ENCODE results near the gene PRR14L. TPM values are rescaled to one million over a fixed set of nuclear protein-coding genes. Genes with fewer than 3 reads are reported as not detected.
A peak's percentile ranks its signal among the peaks of the same experiment; 100 is the strongest.

The PRR14L gene
- total and polyA plus RNA-seq, 2 of the 13 experiments (the other 11 are each of a cell fraction or from before 2014, with no cell fraction given): 6.6 to 16.5 TPM

- TF ChIP-seq PATZ1 (CRISPR knock-in tag; IDR thresholded peaks at IDR 0.05): no peak
Observed at GRCh38 chr22:31691408-31691807, 58.5 kb downstream of the PRR14L start (continued).

- 97% methylated on average over 11 of the region's 13 CpGs for WGBS (ENCODE audit: low lambda C conversion rate)
- Histone ChIP-seq H3K4me1 (ENCODE audit: insufficient read depth, low read length) (peaks cover 7% of the 10 kb centered on the region; the same call in 1 of the 2 replicates), H2AFZ (ENCODE audit: low read length) (no peak overlapping the region), H3K36me3 (replicated peaks in 1 of 2; ENCODE audit: control insufficient read depth in 1 of 2, insufficient read depth in 2 of 2, low read length in 2 of 2) (peaks cover 8 to 37% of the 10 kb centered on the region in 2 experiments; a peak in 4 of 5 replicates), H3K9ac (ENCODE audit: insufficient read depth, low read depth, low read length) (no peak overlapping the region), H3K27ac (ENCODE audit: extremely low read length, insufficient read depth, low read length) (no peak overlapping the region), H3K9me3 (ENCODE audit: low read length) (no peaks in the 10 kb centered on the region), H3K79me2 (ENCODE audit: insufficient read depth, low read length) (no peaks in the 10 kb centered on the region), H3K4me3 (replicated peaks in 1 of 3; ENCODE audit: insufficient read depth in 1 of 3, low read depth in 2 of 3, low read length in 3 of 3) (no peak overlapping the region), H3K27me3 (ENCODE audit: control insufficient read depth in 1 of 2, insufficient read depth in 2 of 2, low read length in 2 of 2) (no peaks in the 10 kb centered on the region), H3K4me2 (ENCODE audit: low read depth, low read length) (no peak overlapping the region), H4K20me1 (ENCODE audit: insufficient read depth, low read length) (no peaks in the 10 kb centered on the region)
- intact Hi-C loops (cut with micrococcal nuclease; ENCODE audit: unreplicated experiment): no loop called here
- ChIA-PET CTCF (ENCODE audit: low intra/inter-chr PET ratio, low total read pairs) (no interaction called here), POLR2A (no interaction called here)
- in situ Hi-C loops (cut with HindIII; ENCODE audit: extremely low pct_ligation_motif_present, low pct_unique_long_range_greater_than_20kb): no loop called here
- FAIRE-seq (no peak), DNase-seq (ENCODE audit: low spot score) (no peak), ATAC-seq (no peak)
- TSS peak; percentile 25 for BruUV-seq (replicated peaks)
- TF ChIP-seq CAMTA2 (CRISPR knock-in tag; IDR thresholded peaks at IDR 0.05; ENCODE audit: borderline replicate concordance) (no peak), PITX1 (CRISPR knock-in tag; IDR thresholded peaks at IDR 0.05) (no peak), THAP8 (CRISPR knock-in tag; IDR thresholded peaks at IDR 0.05; ENCODE audit: borderline replicate concordance) (no peak), ZNF101 (CRISPR knock-in tag; IDR thresholded peaks at IDR 0.05; ENCODE audit: borderline replicate concordance, low read depth) (no peak)
Observed at GRCh38 chr22:31683181-31684105, 66.5 kb downstream of the PRR14L start.

Data from HepG2 (cell line).